Mammary epithelial cell (primary cell): ENCODE measurements around the gene DENND11.

Experiments used
- EZH2 ChIP-seq: IDR thresholded peaks from 2 replicates; pipeline ENCODE4 v1.6.1; 2012; ENCODE audit warnings: low read length, inconsistent platforms, borderline replicate concordance
- TF ChIP-seq, protein P1 (sequence below), 2 donors: IDR thresholded peaks in 1 of 2; conservative IDR thresholded peaks in 1 of 2; 2 replicates each; pipeline ENCODE4 v1.5.1; 2011 to 2012; ENCODE audit warnings: inconsistent platforms in 2 of 2, low read length in 2 of 2, mild to moderate bottlenecking in 2 of 2, control low read depth in 1 of 2, low read depth in 1 of 2; ENCODE audit not compliant: insufficient read depth in 1 of 2; ENCODE audit errors: extremely low read depth in 1 of 2

DNA sequence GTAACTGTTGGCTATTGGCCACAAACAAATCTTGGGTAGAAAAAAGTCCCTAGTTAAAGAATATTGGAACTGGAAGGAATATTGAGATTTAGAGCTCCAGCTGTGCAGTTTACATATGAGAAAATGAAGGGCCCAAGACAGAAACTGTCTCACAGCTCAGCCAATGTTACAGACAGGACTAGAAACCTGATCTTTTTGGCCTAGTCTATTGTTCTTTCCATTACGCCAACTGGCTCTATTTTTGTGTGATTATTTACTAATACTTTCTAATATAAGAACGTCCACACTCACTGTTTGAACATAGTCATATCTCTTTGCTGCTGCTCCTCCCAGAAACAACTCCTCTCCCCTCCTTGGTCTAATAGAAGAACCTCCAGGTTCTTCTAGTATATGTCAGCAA, 7.4 kb upstream of the DENND11 start:
- TF ChIP-seq EZH2, result no peak
- TF ChIP-seq, protein P1, sequence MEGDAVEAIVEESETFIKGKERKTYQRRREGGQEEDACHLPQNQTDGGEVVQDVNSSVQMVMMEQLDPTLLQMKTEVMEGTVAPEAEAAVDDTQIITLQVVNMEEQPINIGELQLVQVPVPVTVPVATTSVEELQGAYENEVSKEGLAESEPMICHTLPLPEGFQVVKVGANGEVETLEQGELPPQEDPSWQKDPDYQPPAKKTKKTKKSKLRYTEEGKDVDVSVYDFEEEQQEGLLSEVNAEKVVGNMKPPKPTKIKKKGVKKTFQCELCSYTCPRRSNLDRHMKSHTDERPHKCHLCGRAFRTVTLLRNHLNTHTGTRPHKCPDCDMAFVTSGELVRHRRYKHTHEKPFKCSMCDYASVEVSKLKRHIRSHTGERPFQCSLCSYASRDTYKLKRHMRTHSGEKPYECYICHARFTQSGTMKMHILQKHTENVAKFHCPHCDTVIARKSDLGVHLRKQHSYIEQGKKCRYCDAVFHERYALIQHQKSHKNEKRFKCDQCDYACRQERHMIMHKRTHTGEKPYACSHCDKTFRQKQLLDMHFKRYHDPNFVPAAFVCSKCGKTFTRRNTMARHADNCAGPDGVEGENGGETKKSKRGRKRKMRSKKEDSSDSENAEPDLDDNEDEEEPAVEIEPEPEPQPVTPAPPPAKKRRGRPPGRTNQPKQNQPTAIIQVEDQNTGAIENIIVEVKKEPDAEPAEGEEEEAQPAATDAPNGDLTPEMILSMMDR (conservative IDR thresholded peaks at IDR 0.05 in 1 of 2, IDR thresholded peaks at IDR 0.05 in 1 of 2; ENCODE audit: extremely low read depth in 1 of 2, insufficient read depth in 1 of 2, low read depth in 1 of 2, low read length in 2 of 2), result no peak
